Activated B cell treated with CpG ODN at 0.5 μM for 24 hours (primary cell): ENCODE results near the gene CACNA2D3. TPM values are rescaled to one million over a fixed set of nuclear protein-coding genes. Genes with fewer than 3 reads are reported as not detected.
"Not testable (repeated sequence)": the region's sequence is repeated elsewhere in the genome, so short reads cannot be mapped to it uniquely, and the experiment has no call there.

Experiments
- ATAC-seq: fragments of 200-7000 bp; cut with Tn5 transposase; one replicate; pipeline ENCODE4 v1.10.0; 2021; ENCODE audit warnings: low read depth, mild to moderate bottlenecking, moderate library complexity
- CTCF ChIA-PET: fragments of 350-600 bp; sonication (Branson Sonifier 250); formaldehyde crosslinking; loops from one replicate; lab custom pipeline; 2021; ENCODE audit warnings: antibody characterized with exemption; lab: Charles Lee
- POLR2A ChIA-PET: fragments of 350-600 bp; sonication (Branson Sonifier 250); formaldehyde crosslinking; loops from one replicate; lab custom pipeline; 2021; ENCODE audit warnings: antibody characterized with exemption; lab: Charles Lee
- DNase-seq: peaks from one replicate; pipeline ENCODE4 v3.0.0; 2022
- H3K27ac Mint-ChIP-seq: one replicate; pipeline ENCODE4 v1.8.0; 2020; ENCODE audit warnings: mixed read lengths
- H3K27me3 Mint-ChIP-seq: one replicate; pipeline ENCODE4 v1.8.0; 2021; ENCODE audit warnings: mixed read lengths
- H3K36me3 Mint-ChIP-seq: one replicate; pipeline ENCODE4 v1.8.0; 2021; ENCODE audit warnings: low read depth, mixed read lengths
- H3K4me1 Mint-ChIP-seq: one replicate; pipeline ENCODE4 v1.8.0; 2021; ENCODE audit warnings: mixed read lengths
- H3K4me3 Mint-ChIP-seq: one replicate; pipeline ENCODE4 v1.8.0; 2020; ENCODE audit warnings: mild to moderate bottlenecking, mixed read lengths
- H3K9me3 Mint-ChIP-seq: one replicate; pipeline ENCODE4 v1.8.0; 2020; ENCODE audit warnings: mixed read lengths
- intact Hi-C: fragments of 100-400 bp; cut with micrococcal nuclease; formaldehyde crosslinking; loops from one replicate; pipeline ENCODE4 v1.15.1; 2024
- total RNA-seq: library from RNA; stranded (reverse); gene quantifications from 2 replicates; pipeline ENCODE4 v1.2.3, GENCODE V29; 2022
- TF ChIP-seq, protein P1 (sequence below): fragments of 200-600 bp; IDR thresholded peaks from one replicate; pipeline ENCODE4 v1.8.0; 2022; ENCODE audit warnings: antibody characterized with exemption, mild to moderate bottlenecking

CACNA2D3 gene
- total RNA-seq, 1 donor from 2014 or later, result not detected

DNA sequence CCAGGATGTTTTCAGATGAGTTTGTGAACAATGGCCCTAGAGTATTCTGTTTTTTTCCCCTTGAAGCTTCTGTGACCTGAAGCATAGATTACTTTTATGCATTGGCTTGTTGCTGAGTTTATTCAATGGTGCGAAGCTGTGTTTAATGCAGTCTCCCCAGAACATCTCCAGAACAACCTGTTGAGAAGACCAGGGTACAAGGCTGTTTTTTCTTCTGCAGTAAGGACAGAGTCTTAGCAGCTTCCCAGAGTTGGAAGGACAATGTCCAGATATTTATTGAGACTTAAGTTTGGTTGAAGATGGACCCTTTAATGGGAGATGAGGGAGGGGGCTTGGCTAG lies 509.9 kb downstream of the CACNA2D3 start:
- TF ChIP-seq, protein P1, sequence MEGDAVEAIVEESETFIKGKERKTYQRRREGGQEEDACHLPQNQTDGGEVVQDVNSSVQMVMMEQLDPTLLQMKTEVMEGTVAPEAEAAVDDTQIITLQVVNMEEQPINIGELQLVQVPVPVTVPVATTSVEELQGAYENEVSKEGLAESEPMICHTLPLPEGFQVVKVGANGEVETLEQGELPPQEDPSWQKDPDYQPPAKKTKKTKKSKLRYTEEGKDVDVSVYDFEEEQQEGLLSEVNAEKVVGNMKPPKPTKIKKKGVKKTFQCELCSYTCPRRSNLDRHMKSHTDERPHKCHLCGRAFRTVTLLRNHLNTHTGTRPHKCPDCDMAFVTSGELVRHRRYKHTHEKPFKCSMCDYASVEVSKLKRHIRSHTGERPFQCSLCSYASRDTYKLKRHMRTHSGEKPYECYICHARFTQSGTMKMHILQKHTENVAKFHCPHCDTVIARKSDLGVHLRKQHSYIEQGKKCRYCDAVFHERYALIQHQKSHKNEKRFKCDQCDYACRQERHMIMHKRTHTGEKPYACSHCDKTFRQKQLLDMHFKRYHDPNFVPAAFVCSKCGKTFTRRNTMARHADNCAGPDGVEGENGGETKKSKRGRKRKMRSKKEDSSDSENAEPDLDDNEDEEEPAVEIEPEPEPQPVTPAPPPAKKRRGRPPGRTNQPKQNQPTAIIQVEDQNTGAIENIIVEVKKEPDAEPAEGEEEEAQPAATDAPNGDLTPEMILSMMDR, result no peak
- no peaks in the 10 kb centered on the region for H3K27me3 Mint-ChIP-seq
- intact Hi-C loops, result no loop called here
- no peaks in the 10 kb centered on the region for H3K4me1 Mint-ChIP-seq
- H3K4me3 Mint-ChIP-seq, result no peak overlapping the region
- ChIA-PET POLR2A (no interaction called here), CTCF (no interaction called here)
- ATAC-seq (no peak), DNase-seq (no peak)
- H3K36me3 Mint-ChIP-seq, result no peaks in the 10 kb centered on the region
- H3K9me3 Mint-ChIP-seq, result no peaks in the 10 kb centered on the region
- H3K27ac Mint-ChIP-seq, result no peak overlapping the region

DNA sequence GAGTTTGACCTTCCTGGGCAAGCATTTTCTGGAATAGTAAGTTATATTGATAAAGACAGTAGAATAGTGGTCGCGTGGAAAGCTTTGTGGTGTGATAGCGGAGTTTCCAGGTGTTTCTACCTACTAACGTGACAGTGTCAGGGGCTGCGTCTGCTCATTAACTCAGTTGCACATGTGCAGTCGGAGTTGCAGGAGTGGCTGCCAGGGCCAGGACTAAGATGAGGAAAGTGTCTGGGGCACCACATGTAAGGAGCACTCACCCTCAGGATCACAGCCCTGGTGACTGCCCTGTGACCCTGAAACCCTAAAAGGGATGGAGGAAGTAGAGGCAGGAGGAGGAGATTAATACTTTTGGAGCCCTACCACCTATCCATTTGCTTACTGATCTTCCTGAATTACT lies 510.5 kb downstream of the CACNA2D3 start:
- ATAC-seq (no peak), DNase-seq (no peak)
- Mint-ChIP-seq H3K27ac (no peak overlapping the region), H3K27me3 (peaks cover 4% of the 10 kb centered on the region), H3K4me1 (no peaks in the 10 kb centered on the region), H3K9me3 (no peaks in the 10 kb centered on the region), H3K4me3 (no peak overlapping the region), H3K36me3 (no peaks in the 10 kb centered on the region)
- CTCF ChIA-PET, result no interaction called here
- POLR2A ChIA-PET, result no interaction called here
- intact Hi-C loops, result no loop called here
- TF ChIP-seq, protein P1, result no peak

DNA sequence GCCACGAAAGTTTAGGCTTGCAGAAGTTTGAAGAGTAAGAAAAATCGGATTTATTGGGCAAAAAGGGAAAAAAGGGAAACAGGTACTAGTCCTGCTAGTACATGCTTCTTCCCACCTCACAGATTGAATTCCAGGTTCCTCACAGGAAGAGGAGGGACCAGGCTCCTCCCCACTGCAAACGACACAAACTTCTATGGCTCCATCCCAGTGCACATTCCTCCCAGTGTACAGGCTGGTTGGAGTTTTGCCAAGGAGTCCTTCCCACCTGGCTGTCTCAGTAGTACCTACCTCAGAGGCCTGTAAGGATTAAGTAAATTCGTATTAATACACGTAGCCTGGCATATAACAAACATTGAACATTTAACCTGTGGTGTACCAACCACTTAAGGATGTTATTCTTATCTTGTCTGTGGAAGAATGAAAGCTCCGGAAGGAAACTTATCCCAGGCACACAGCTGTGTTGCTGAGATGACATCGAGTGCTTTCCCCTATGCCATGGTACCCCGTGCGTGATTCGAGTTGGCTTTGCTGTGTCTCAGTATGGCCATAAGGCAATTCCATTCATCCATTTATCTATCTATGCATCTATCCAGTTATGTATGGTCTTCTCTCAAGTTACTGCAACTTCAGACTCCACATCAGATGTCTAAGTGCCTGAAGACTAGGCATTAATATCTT lies 511.2 kb downstream of the CACNA2D3 start:
- H3K27ac Mint-ChIP-seq, result no peak overlapping the region
- intact Hi-C loops, result no loop called here
- peaks cover 7% of the 10 kb centered on the region for H3K27me3 Mint-ChIP-seq
- H3K4me1 Mint-ChIP-seq, result no peaks in the 10 kb centered on the region
- no peaks in the 10 kb centered on the region for H3K36me3 Mint-ChIP-seq
- ATAC-seq (no peak), DNase-seq (no peak)
- TF ChIP-seq, protein P1, result no peak
- ChIA-PET CTCF (no interaction called here), POLR2A (no interaction called here)
- no peak overlapping the region for H3K4me3 Mint-ChIP-seq
- H3K9me3 Mint-ChIP-seq, result no peaks in the 10 kb centered on the region

DNA sequence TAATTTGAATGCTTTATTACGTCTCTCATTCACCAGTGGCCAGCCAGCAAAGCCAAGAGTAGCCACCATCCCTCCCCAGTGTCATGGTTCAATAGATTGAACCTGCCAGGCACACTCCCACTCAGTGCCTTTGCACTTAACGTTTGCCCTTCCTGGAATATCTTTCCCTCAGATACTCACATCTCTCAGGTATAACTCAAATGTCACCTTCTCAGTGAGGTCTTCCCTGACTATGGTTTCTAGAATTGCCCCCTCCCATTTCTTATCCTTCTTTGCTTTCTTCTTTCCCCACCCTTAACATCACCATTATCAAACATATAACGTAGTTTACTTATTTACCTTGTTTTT lies 511.7 kb downstream of the CACNA2D3 start:
- TF ChIP-seq, protein P1, result no peak
- H3K4me3 Mint-ChIP-seq, result no peak overlapping the region
- ChIA-PET CTCF (no interaction called here), POLR2A (no interaction called here)
- DNase-seq (no peak), ATAC-seq (no peak)
- H3K9me3 Mint-ChIP-seq, result no peaks in the 10 kb centered on the region
- no peaks in the 10 kb centered on the region for H3K4me1 Mint-ChIP-seq
- peaks cover 11% of the 10 kb centered on the region for H3K27me3 Mint-ChIP-seq
- no peaks in the 10 kb centered on the region for H3K36me3 Mint-ChIP-seq
- no peak overlapping the region for H3K27ac Mint-ChIP-seq
- intact Hi-C loops, result no loop called here

DNA sequence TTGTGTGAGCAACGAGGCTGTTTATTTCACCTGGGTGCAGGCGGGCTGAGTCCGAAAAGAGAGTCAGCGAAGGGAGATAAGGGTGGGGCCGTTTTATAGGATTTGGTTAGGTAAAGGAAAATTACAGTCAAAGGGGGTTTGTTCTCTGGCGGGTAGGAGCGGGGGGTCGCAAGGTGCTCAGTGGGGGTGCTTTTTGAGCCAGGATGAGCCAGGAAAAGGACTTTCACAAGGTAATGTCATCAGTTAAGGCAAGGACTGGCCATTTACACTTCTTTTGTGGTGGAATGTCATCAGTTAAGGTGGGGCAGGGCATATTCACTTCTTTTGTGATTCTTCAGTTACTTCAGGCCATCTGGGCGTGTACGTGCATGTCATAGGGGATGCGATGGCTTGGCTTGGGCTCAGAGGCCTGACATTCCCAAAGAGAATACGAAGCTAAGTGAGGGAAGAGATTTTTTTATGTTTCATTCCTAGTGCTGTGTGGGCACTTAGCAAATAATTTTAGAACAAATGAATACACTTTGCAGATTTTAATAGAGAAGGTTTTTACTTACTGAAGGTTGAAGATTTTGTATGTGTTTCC lies 517.5 kb downstream of the CACNA2D3 start:
- H3K27me3 Mint-ChIP-seq, result peaks cover 25% of the 10 kb centered on the region
- H3K9me3 Mint-ChIP-seq, DNase-seq, H3K36me3 Mint-ChIP-seq, H3K27ac Mint-ChIP-seq, intact Hi-C loops, H3K4me3 Mint-ChIP-seq, H3K4me1 Mint-ChIP-seq, POLR2A ChIA-PET, ATAC-seq: not testable (repeated sequence)
- CTCF ChIA-PET, result interaction anchor here (0.6 kb wide), 1 partner anchor 49 kb away, joined by 3 read pairs; no protein-coding TSS in a partner anchor
